ENCODE data around the gene MORC4. TPM values are rescaled to one million over a fixed set of nuclear protein-coding genes. Genes with fewer than 3 reads are reported as not detected.
"Not testable (repeated sequence)": the region's sequence is repeated elsewhere in the genome, so short reads cannot be mapped to it uniquely, and the experiment has no call there.

MORC4 gene
- polyA plus RNA-seq, 1 of the 3 experiments (the other 2 are of a cell fraction), result 12.5 TPM

DNA sequence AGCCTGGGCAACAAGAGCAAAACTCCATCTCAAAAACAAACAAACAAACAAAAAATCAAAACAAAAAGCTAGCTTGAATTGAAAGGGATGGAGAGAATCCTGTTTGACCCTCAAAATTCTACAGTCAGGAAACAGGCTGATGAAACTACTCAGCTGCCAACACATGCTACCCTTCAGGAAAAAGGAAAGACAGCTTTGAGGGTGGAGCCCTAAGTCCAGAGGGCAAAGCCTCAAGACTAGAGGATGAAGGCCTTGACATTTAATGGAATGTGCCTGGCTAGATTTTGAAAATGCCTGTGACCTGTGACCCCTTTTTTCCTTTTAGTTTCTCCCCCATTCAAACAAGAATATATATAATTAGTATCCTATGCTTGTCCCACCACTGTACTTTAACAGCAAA is 27.1 kb downstream of the MORC4 start:
- peaks cover 0 to 4% of the 10 kb centered on the region in 2 experiments for H3K36me3 ChIP-seq (replicated peaks in 1 of 2; ENCODE audit: control insufficient read depth in 1 of 2, insufficient read depth in 2 of 2, low read length in 1 of 2)
- no peaks in the 10 kb centered on the region for H3K9me2 ChIP-seq
- H3K4me3 ChIP-seq (ENCODE audit: low read depth in 2 of 2, low read length in 1 of 2), result no peak overlapping the region
- DNase-seq, result no peak
- POLR2A ChIA-PET, result no interaction called here
- no peak overlapping the region for H3K9ac ChIP-seq
- TF ChIP-seq EZH2phosphoT487 (IDR thresholded peaks at IDR 0.05; ENCODE audit: borderline replicate concordance, low read depth) (no peak), JUND (IDR thresholded peaks at IDR 0.05) (no peak), NRF1 (IDR thresholded peaks at IDR 0.05; ENCODE audit: low read depth, low read length) (no peak), SMC3 (IDR thresholded peaks at IDR 0.05; ENCODE audit: low read depth, low read length) (no peak)
- H3K4me1 ChIP-seq (ENCODE audit: control insufficient read depth in 1 of 2, insufficient read depth in 2 of 2, low read depth in 1 of 2, low read length in 1 of 2), result no peaks in the 10 kb centered on the region
- H3K4me2 ChIP-seq, result no peak overlapping the region
- no peak overlapping the region for H2AFZ ChIP-seq (ENCODE audit: low read depth)
- H3F3A ChIP-seq (replicated peaks; ENCODE audit: insufficient read depth), result no peaks in the 10 kb centered on the region
- H4K20me1 ChIP-seq (ENCODE audit: insufficient read depth), result no peaks in the 10 kb centered on the region
- CTCF ChIA-PET, result interaction anchor here (0.7 to 1.5 kb wide), 2 partner anchors 21 to 79 kb away, joined by 3 to 4 read pairs; no protein-coding TSS in a partner anchor
- no peaks in the 10 kb centered on the region for H3K79me2 ChIP-seq (ENCODE audit: insufficient read depth)
- H3K9me3 ChIP-seq, result no peaks in the 10 kb centered on the region
- H3K27me3 ChIP-seq (ENCODE audit: insufficient read depth), result no peaks in the 10 kb centered on the region
- H3K27ac ChIP-seq (ENCODE audit: low read depth in 2 of 2, low read length in 1 of 2), result no peak overlapping the region

DNA sequence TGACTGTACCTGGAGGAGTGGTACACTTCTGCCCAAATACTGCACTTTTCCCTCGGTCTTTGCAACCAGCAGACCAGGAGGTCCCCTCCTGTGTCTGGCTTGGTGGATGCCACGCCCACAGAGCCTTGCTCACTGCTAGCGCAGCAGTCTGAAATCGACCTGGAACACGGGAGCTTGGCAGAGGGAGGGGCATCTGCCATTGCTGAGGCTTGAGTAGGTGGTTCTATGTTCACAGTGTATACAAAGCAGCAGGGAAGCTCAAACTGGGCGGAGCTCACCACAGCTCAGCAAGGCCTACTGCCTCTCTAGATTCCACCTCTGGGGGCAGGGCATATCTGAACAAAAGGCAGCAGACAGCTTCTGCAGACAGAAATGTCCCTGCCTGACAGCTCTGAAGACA is 33.5 kb downstream of the MORC4 start:
- H3K9me2 ChIP-seq; H3K27ac ChIP-seq (ENCODE audit: low read depth in 2 of 2, low read length in 1 of 2); H3K4me2 ChIP-seq; CTCF ChIA-PET; H3K9me3 ChIP-seq; H3F3A ChIP-seq (replicated peaks; ENCODE audit: insufficient read depth); H3K79me2 ChIP-seq (ENCODE audit: insufficient read depth); H3K4me1 ChIP-seq (ENCODE audit: control insufficient read depth in 1 of 2, insufficient read depth in 2 of 2, low read depth in 1 of 2, low read length in 1 of 2); DNase-seq; H3K27me3 ChIP-seq (ENCODE audit: insufficient read depth); H3K36me3 ChIP-seq (replicated peaks in 1 of 2; ENCODE audit: control insufficient read depth in 1 of 2, insufficient read depth in 2 of 2, low read length in 1 of 2); H3K9ac ChIP-seq; H4K20me1 ChIP-seq (ENCODE audit: insufficient read depth); H2AFZ ChIP-seq (ENCODE audit: low read depth); POLR2A ChIA-PET; H3K4me3 ChIP-seq (ENCODE audit: low read depth in 2 of 2, low read length in 1 of 2): not testable (repeated sequence)
- WGBS (ENCODE audit: low lambda C conversion rate), result 68% methylated on average over 5 of the region's 6 CpGs

DNA sequence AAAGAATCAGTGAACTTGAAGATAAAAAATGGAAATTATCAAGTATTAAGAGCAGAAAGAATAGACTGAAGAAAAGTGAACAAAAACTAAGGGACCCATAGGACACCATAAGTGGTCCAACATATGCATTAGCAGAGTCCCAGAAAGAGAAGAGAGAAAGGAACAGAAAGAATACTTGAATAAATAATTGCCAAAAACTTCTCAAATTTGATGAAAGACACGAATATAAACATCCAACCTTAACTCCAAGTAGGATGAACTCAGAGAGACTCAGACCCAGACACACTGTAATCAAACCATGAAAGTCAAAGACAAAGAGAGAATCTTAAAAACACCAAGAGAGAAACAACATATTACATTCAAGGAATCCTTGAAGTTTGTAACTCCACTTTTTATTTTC is 35.7 kb downstream of the MORC4 start:
- Histone ChIP-seq H3K9ac (no peak overlapping the region), H3K9me2 (no peaks in the 10 kb centered on the region), H3K4me1 (ENCODE audit: control insufficient read depth in 1 of 2, insufficient read depth in 2 of 2, low read depth in 1 of 2, low read length in 1 of 2) (no peaks in the 10 kb centered on the region), H3K4me2 (no peak overlapping the region), H4K20me1 (ENCODE audit: insufficient read depth) (no peaks in the 10 kb centered on the region), H3F3A (replicated peaks; ENCODE audit: insufficient read depth) (no peaks in the 10 kb centered on the region), H3K27me3 (ENCODE audit: insufficient read depth) (no peaks in the 10 kb centered on the region), H3K36me3 (replicated peaks in 1 of 2; ENCODE audit: control insufficient read depth in 1 of 2, insufficient read depth in 2 of 2, low read length in 1 of 2) (no peaks in the 10 kb centered on the region), H3K4me3 (ENCODE audit: low read depth in 2 of 2, low read length in 1 of 2) (no peak overlapping the region), H2AFZ (ENCODE audit: low read depth) (no peak overlapping the region), H3K27ac (ENCODE audit: low read depth in 2 of 2, low read length in 1 of 2) (no peak overlapping the region), H3K79me2 (ENCODE audit: insufficient read depth) (no peaks in the 10 kb centered on the region), H3K9me3 (no peaks in the 10 kb centered on the region)
- ChIA-PET CTCF (no interaction called here), POLR2A (no interaction called here)
- 49% methylated on average over 1 of the region's 1 CpG for WGBS (ENCODE audit: low lambda C conversion rate)
- TF ChIP-seq CHD2 (IDR thresholded peaks at IDR 0.05; ENCODE audit: low read length, partially characterized antibody) (no peak), EZH2phosphoT487 (IDR thresholded peaks at IDR 0.05; ENCODE audit: borderline replicate concordance, low read depth) (no peak), FOSL2 (IDR thresholded peaks at IDR 0.05; ENCODE audit: borderline replicate concordance, low read depth) (no peak), FOXJ3 (CRISPR knock-in tag; IDR thresholded peaks at IDR 0.05) (no peak), NFIC (IDR thresholded peaks at IDR 0.05; ENCODE audit: borderline replicate concordance) (no peak), RCOR1 (IDR thresholded peaks at IDR 0.05; ENCODE audit: low read length) (no peak)
- TF ChIP-seq, protein P1, sequence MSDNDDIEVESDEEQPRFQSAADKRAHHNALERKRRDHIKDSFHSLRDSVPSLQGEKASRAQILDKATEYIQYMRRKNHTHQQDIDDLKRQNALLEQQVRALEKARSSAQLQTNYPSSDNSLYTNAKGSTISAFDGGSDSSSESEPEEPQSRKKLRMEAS (IDR thresholded peaks at IDR 0.05; ENCODE audit: low read depth), result no peak
- no peak for DNase-seq
